CD1c-positive myeloid dendritic cell (primary cell): ENCODE data around the gene CPNE2.

Experiments
- DNase-seq: peaks from one replicate; pipeline ENCODE4 v3.0.0-alpha.2; 2016; ENCODE audit errors: extremely low spot score

CPNE2 gene

GRCh38 chr16:57192720-57193486, 100.5 kb downstream of the CPNE2 start:
- DNase-seq: no peak

GRCh38 chr16:57194512-57194911, 102.1 kb downstream of the CPNE2 start:
- DNase-seq: no peak

DNA sequence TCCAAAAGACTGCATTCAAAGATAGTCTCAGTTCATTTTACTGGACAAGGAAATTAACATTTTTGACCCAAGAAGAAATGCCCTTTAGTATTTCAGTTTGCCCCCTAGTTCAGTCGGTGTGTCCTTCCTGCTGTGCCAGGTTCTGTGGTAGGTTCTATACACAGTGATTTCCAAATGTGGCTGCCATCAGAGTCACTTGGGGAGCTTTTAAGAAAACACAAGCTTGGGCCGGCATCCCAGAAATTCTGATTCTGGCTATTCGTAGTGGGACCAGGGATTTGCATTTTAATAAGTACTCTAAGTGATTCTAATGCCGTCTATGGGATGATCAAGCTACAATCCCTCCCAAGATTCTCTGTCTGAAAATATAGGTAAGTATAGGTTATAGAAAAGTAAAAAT, 103.9 kb downstream of the CPNE2 start:
- DNase-seq: no peak

DNA sequence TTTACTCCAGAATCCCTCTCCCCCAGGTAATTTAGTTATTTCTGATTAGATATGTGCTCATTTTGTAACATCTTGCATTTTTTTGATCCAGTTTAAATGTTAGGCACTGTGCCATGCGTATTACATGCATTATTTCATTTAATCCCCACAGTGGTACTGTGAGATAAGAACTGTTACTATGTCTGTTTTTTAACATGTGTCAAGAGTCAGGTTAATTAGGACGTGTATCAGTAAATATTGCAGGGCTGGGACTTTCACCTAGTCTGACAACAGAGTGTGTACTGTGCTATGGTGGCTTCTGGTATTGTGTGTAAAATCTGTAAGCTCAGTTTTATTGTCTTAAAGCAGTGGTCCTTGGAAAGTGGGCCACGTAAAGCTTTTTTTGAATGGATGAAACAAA, 104.4 kb downstream of the CPNE2 start:
- DNase-seq: no peak
